ENCODE measurements around the gene APOBEC2. TPM values are rescaled to one million over a fixed set of nuclear protein-coding genes. Genes with fewer than 3 reads are reported as not detected.

Gene APOBEC2
- total RNA-seq, 1 experiment from 2014 or later, result not detected

- RAD21 ChIA-PET (ENCODE audit: low non-redundant PET in 1 of 2, low total read pairs in 2 of 2, uncharacterized antibody in 2 of 2, unreplicated experiment in 2 of 2), result no interaction called here
- no TSS peak for BruUV-seq (replicated peaks)
Observed at GRCh38 chr6:41054511-41054910, 1.5 kb downstream of the APOBEC2 start.

More at GRCh38 chr6:41054511-41054910, 1.5 kb downstream of the APOBEC2 start:
- DNase-seq (ENCODE audit: low read depth, low spot score) (no peak), ATAC-seq (no peak)
- peaks cover 0 to 10% of the 10 kb centered on the region in 2 experiments; a peak in 1 of 4 replicates for H3K4me1 ChIP-seq (ENCODE audit: control insufficient read depth in 1 of 2, insufficient read depth in 2 of 2, low read length in 2 of 2)
- no peaks in the 10 kb centered on the region for H4K20me1 ChIP-seq (ENCODE audit: insufficient read depth)
- no peaks in the 10 kb centered on the region for H3K36me3 ChIP-seq (ENCODE audit: control insufficient read depth in 1 of 2, insufficient read depth in 2 of 2, low read length in 2 of 2)
- TF ChIP-seq ATF3 (IDR thresholded peaks at IDR 0.05) (no peak), ZBTB33 (IDR thresholded peaks at IDR 0.05; ENCODE audit: extremely low read depth, insufficient replicate concordance, low read length) (no peak), FOSL1 (IDR thresholded peaks at IDR 0.05; ENCODE audit: low read depth) (no peak), EZH2phosphoT487 (IDR thresholded peaks at IDR 0.05; ENCODE audit: borderline replicate concordance) (no peak), REST (IDR thresholded peaks at IDR 0.05; ENCODE audit: low read depth) (no peak), JUND (IDR thresholded peaks at IDR 0.05) (no peak), POLR2A (IDR thresholded peaks at IDR 0.05; ENCODE audit: borderline replicate concordance, extremely low read depth, insufficient read depth, insufficient read length) (no peak), YY1 (IDR thresholded peaks at IDR 0.05; ENCODE audit: extremely low read depth, insufficient replicate concordance, low read depth, low read length) (no peak), RAD21 (IDR thresholded peaks at IDR 0.05; ENCODE audit: low read depth) (no peak), EGR1 (IDR thresholded peaks at IDR 0.05; ENCODE audit: low read depth) (no peak), CBX3 (IDR thresholded peaks at IDR 0.05; ENCODE audit: low read depth) (no peak), ZNF274 (IDR thresholded peaks at IDR 0.05; ENCODE audit: low read depth, low read length) (no peak), SIN3A (IDR thresholded peaks at IDR 0.05; ENCODE audit: low read depth) (no peak), SRF (IDR thresholded peaks at IDR 0.05; ENCODE audit: low read depth) (no peak), ELF1 (IDR thresholded peaks at IDR 0.05; ENCODE audit: borderline replicate concordance, low read depth) (no peak)
- H3K9ac ChIP-seq (ENCODE audit: low read length), result no peak overlapping the region
- intact Hi-C loops (cut with micrococcal nuclease), result no loop called here
- H3K9me2 ChIP-seq (ENCODE audit: insufficient read depth), result no peaks in the 10 kb centered on the region
- H3K27me3 ChIP-seq (ENCODE audit: insufficient read depth, low read length), result no peaks in the 10 kb centered on the region
- POLR2A ChIA-PET, result no interaction called here
- H3K79me2 ChIP-seq (ENCODE audit: insufficient read depth, low read length), result no peaks in the 10 kb centered on the region
- CTCF ChIA-PET, result no interaction called here
- no peak overlapping the region for H3K27ac ChIP-seq (ENCODE audit: low read depth, low read length)
- no peak overlapping the region for H3K4me2 ChIP-seq (ENCODE audit: low read length)
- H2AFZ ChIP-seq (ENCODE audit: low read depth, low read length, poor library complexity, severe bottlenecking), result no peak overlapping the region
- no peaks in the 10 kb centered on the region for H3K9me3 ChIP-seq (ENCODE audit: control insufficient read depth in 1 of 2, insufficient read depth in 1 of 2, low read depth in 1 of 2, low read length in 2 of 2)
- no peak overlapping the region for H3K4me3 ChIP-seq (replicated peaks in 1 of 2; ENCODE audit: low read depth in 1 of 2, low read length in 2 of 2)
